Measurements from ENCODE around the gene MAPK8.
"Not testable (repeated sequence)": the region's sequence is repeated elsewhere in the genome, so short reads cannot be mapped to it uniquely, and the experiment has no call there.

Gene MAPK8

DNA sequence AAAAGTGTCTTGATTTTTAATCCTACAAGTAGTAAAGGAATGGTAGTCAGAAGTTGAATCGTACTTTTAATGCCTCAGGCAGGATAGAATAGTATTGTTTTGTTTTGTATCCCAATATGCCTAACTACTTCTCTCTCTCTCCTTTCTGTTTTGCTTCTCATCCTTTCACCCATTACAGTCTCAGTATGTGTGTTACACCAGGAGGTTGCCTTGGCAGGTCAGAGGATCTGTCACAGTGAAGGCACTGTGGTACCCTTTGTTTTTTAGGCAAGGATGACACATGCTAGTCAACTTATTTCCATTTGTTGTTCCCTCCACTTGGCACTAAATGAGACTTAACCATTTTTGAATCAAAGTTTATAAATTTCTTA is 94.4 kb downstream of the MAPK8 start:
- H3K4me3 Mint-ChIP-seq: no peak overlapping the region
- peaks cover 9% of the 10 kb centered on the region for H3K36me3 Mint-ChIP-seq
- DNase-seq (ENCODE audit: low spot score in 2 of 2): no peak
- H3K9me3 Mint-ChIP-seq: no peaks in the 10 kb centered on the region
- H3K4me1 Mint-ChIP-seq: peaks cover 26% of the 10 kb centered on the region
- ATAC-seq: peak; percentile 16
- no peak overlapping the region for H3K27ac Mint-ChIP-seq

DNA sequence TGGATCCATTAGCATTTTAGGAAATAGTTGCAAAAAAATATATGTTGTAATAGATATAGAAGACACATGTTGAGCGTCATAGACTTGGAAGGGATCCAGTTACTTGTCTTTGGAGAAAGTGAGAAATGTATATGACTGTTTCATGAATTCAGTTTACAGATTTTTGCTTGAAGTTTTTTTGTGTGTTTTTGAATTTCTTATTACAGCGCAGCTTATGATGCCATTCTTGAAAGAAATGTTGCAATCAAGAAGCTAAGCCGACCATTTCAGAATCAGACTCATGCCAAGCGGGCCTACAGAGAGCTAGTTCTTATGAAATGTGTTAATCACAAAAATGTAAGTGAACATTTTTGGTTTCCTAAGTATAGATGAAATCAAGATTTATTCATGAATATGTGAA is 98.2 kb downstream of the MAPK8 start:
- H3K4me3 Mint-ChIP-seq: no peak overlapping the region
- no peak for ATAC-seq
- no peak overlapping the region for H3K27ac Mint-ChIP-seq
- H3K36me3 Mint-ChIP-seq: peaks cover 11% of the 10 kb centered on the region
- no peaks in the 10 kb centered on the region for H3K9me3 Mint-ChIP-seq
- no peak for DNase-seq (ENCODE audit: low spot score in 2 of 2)
- H3K4me1 Mint-ChIP-seq: peaks cover 13% of the 10 kb centered on the region

DNA sequence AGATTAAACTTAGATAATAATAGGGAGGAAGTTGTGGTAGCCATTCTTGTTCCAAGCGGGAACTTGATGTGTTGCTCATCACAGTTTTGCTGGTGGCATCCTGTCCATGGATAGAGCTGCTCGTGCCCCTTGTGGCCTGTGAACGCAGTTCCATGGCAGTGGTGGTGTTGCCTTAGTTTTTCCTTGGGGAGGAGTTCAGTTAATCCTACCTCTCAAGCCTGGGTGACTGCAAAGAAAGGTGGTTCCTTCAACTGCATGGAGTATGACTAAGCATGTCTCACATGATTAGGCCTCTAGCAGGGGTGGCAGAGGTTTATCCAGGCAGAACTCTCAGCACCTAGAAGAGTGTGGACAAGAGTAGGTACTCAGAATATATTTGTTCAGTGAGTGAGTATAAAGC is 99.7 kb downstream of the MAPK8 start:
- no peak overlapping the region for H3K27ac Mint-ChIP-seq
- no peak overlapping the region for H3K4me3 Mint-ChIP-seq
- no peaks in the 10 kb centered on the region for H3K4me1 Mint-ChIP-seq
- no peak for DNase-seq (ENCODE audit: low spot score in 2 of 2)
- no peaks in the 10 kb centered on the region for H3K9me3 Mint-ChIP-seq
- ATAC-seq: peak; percentile 51
- peaks cover 11% of the 10 kb centered on the region for H3K36me3 Mint-ChIP-seq

DNA sequence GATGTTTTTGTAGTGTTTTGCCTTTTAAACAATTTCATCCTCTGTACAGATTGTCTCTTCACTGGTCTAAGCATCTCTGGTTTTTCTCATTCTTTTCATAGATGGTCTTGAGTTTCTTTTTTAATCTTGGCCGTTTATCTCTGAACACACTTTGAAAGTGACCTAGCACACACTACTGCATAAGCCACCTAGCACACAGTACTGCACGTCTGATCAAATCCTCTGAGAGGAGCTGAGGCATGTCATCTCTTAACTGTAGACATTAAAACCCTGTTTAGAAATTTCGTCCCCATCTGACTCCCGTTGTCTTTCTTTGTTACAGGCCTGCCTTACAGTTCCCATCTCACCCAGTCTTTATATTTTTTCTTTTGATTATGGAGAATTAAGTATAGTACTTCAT is 100.2 kb downstream of the MAPK8 start:
- H3K27ac Mint-ChIP-seq: no peak overlapping the region
- DNase-seq (ENCODE audit: low spot score in 2 of 2) (no peak), ATAC-seq (no peak)
- no peaks in the 10 kb centered on the region for H3K9me3 Mint-ChIP-seq
- no peak overlapping the region for H3K4me3 Mint-ChIP-seq
- peaks cover 11% of the 10 kb centered on the region for H3K36me3 Mint-ChIP-seq
- no peaks in the 10 kb centered on the region for H3K4me1 Mint-ChIP-seq

DNA sequence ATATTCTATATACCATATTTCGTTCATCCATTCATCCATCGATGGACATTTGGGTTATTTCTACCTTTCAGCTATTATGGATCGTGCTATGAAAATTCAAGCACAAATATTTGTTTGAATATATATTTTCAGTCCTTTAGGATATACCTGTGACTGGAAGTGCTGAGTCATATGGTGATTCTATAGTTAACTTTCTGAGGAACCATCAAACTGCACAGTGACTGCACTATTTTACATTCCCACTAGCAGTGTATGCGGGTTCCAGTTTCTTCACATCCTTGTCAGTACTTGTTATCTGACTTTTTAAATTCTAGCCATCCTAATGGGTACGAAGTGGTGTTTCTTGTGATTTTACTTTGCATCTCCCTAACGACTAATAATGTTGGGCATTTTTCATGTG is 104.0 kb downstream of the MAPK8 start:
- Mint-ChIP-seq H3K4me1 (no peaks in the 10 kb centered on the region), H3K36me3 (peaks cover 22% of the 10 kb centered on the region), H3K27ac (no peak overlapping the region), H3K9me3 (peaks cover 9% of the 10 kb centered on the region), H3K4me3 (no peak overlapping the region)
- ATAC-seq (no peak), DNase-seq (ENCODE audit: low spot score in 2 of 2) (no peak)

DNA sequence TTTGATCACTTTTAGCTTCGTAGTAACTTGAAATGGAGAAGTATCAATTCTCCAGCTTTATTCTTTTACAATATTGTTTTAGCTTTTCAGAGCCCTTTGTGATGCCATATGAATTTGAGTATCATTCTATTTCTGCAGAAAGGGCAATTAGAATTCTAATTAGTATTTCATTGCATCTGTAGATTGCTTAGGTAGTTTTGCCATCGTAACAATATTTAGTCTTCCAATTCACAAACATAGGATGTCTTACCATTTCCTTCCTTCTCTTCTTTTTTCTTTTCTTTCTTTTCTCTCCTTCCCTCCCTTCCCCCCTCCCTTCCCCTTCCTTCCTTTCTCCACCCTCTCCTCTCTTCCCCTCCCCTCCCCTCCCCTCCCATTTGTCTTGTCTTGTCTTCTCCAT is 105.0 kb downstream of the MAPK8 start:
- ATAC-seq (no peak), DNase-seq (ENCODE audit: low spot score in 2 of 2) (no peak)
- Mint-ChIP-seq H3K9me3 (peaks cover 9% of the 10 kb centered on the region), H3K36me3 (peaks cover 17% of the 10 kb centered on the region), H3K4me3 (no peak overlapping the region), H3K4me1 (no peaks in the 10 kb centered on the region), H3K27ac (no peak overlapping the region)

DNA sequence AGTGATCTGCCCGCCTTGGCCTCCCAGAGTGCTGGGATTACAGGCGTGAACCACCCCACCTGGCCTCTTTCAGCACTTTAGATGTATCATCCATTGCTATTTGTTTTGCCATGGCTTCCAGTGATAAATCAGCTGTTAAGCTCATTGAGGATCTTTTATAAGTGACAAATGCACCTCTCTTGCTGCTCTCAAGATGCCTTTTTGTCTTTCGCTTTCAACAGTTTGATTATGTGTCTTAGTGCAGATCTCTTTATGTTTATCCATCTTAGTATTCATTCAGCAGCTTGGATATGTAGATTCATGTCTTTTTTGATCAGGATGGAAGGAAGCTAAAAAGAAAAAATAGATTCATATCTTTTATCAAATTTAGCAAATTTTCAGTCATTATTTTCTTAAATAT is 105.6 kb downstream of the MAPK8 start:
- Mint-ChIP-seq H3K36me3 (peaks cover 17% of the 10 kb centered on the region), H3K9me3 (peaks cover 9% of the 10 kb centered on the region), H3K4me3 (no peak overlapping the region), H3K27ac (no peak overlapping the region), H3K4me1 (no peaks in the 10 kb centered on the region)
- DNase-seq (ENCODE audit: low spot score in 2 of 2) (no peak), ATAC-seq (no peak)

DNA sequence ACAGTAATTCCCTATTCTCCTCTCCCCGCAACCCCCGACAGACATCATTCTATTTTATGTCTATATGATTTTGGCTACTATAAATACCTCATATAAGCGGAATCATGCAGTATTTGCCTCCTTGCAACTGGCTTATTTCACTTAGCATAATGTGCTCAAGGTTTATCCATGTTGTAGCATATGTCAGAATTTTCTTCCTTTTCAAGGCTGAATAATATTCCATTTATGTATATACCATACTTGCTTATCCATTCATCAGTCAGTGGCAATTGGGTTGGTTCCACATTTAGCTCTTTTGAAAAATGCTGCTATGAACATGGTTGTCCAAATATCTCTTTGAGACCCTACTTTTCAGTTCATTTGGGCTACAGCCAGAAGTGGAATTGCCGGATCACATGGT is 106.5 kb downstream of the MAPK8 start:
- Mint-ChIP-seq H3K4me1 (no peaks in the 10 kb centered on the region), H3K9me3 (peaks cover 9% of the 10 kb centered on the region), H3K36me3 (peaks cover 17% of the 10 kb centered on the region), H3K4me3 (no peak overlapping the region), H3K27ac (no peak overlapping the region)
- DNase-seq (ENCODE audit: low spot score in 2 of 2): no peak
- no peak for ATAC-seq

DNA sequence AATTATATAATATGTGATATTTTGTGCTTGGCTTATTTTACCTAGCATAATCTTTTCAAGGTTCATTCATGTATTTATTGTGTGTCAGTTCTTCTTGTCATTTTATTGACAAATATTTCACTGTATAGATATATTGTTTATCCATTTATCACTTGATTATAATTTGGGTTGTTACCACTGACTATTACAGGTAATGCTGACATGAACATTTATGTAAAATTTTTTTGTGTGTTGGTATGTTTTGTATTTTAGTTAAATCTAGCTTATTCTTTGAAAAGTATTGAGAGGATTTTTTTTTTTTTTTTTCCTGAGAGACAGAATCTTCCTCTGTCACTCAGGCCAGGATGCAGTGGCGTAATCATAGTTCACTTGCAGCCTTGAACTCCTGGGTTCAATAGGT is 107.7 kb downstream of the MAPK8 start:
- Mint-ChIP-seq H3K36me3 (peaks cover 17% of the 10 kb centered on the region), H3K4me1 (no peaks in the 10 kb centered on the region), H3K4me3 (no peak overlapping the region), H3K27ac (no peak overlapping the region), H3K9me3 (peaks cover 9% of the 10 kb centered on the region)
- no peak for ATAC-seq
- DNase-seq (ENCODE audit: low spot score in 2 of 2): no peak

DNA sequence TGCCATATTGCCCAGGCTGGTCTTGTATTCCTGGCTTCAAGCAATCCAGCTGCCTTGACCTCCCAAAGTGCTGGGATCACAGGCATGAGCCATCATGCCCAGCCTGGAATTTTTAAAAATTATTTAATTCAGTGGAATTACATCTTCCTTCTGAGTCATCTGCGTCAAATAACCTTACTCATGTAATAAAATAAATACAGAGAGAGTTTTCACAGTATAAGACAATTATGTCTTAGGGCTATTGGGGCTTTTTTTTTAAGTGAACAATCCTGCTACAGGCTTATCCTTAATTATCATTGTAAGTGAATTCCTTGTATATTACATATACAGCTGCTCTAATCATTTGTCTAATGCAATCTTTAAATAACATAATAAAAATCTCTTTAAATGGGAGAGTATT is 108.3 kb downstream of the MAPK8 start:
- DNase-seq (ENCODE audit: low spot score in 2 of 2) (no peak), ATAC-seq (no peak)
- peaks cover 9% of the 10 kb centered on the region for H3K9me3 Mint-ChIP-seq
- no peaks in the 10 kb centered on the region for H3K4me1 Mint-ChIP-seq
- H3K27ac Mint-ChIP-seq: no peak overlapping the region
- H3K4me3 Mint-ChIP-seq: no peak overlapping the region
- peaks cover 17% of the 10 kb centered on the region for H3K36me3 Mint-ChIP-seq

DNA sequence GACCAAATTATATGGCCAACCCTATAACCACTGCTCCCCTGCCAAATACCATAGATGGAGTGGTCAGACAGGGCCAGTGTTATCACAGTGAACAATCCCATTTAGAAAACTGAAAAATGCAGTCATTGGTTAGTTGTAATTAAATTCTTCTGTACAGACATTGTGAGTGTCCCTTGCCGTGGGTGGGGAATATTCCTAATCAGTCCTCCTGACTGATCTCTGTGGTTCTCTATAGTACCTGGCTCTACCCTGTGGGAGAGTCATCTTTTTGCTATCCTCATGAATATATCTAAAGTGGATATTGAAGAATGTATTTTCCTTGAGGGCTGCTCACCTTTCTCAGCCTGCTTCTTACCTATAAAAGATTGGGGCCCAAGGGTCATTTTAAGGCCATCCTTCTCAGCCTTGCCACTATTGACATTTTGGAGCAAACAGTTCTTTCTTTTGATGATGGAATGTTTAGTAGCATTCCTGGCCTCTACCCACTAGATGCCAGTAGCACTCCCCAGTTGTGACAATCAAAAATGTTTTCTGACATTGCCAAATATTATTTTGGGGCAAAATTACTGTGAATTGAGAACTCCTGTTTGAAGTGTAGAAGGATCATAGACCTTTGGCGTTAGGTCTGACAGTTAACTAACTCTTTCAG is 110.2 kb downstream of the MAPK8 start:
- H3K4me1 Mint-ChIP-seq: no peaks in the 10 kb centered on the region
- H3K27ac Mint-ChIP-seq: no peak overlapping the region
- H3K36me3 Mint-ChIP-seq: peaks cover 32% of the 10 kb centered on the region
- no peak for DNase-seq (ENCODE audit: low spot score in 2 of 2)
- no peak overlapping the region for H3K4me3 Mint-ChIP-seq
- ATAC-seq: no peak
- H3K9me3 Mint-ChIP-seq: peaks cover 9% of the 10 kb centered on the region

DNA sequence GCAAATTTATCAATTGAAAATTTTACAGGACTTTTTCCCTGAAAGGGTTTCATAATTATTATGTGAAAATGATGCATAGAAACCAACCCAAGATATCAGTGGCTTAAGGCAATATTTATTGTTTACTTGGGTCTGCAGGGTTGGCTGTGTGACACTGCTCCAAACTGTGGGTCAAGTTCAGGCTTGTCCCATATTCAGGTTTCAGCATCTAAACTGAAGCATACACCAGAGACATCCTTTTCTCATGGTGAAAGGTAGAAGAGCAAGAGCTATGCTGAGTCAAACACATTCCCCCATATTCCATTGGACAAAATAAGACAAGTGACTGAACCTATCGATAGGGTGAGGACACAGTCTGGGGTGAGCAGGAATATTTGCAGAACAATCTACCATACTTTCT is 110.9 kb downstream of the MAPK8 start:
- Mint-ChIP-seq H3K4me1 (no peaks in the 10 kb centered on the region), H3K4me3 (no peak overlapping the region), H3K27ac (no peak overlapping the region), H3K36me3 (peaks cover 32% of the 10 kb centered on the region), H3K9me3 (peaks cover 6% of the 10 kb centered on the region)
- no peak for DNase-seq (ENCODE audit: low spot score in 2 of 2)
- ATAC-seq: no peak

DNA sequence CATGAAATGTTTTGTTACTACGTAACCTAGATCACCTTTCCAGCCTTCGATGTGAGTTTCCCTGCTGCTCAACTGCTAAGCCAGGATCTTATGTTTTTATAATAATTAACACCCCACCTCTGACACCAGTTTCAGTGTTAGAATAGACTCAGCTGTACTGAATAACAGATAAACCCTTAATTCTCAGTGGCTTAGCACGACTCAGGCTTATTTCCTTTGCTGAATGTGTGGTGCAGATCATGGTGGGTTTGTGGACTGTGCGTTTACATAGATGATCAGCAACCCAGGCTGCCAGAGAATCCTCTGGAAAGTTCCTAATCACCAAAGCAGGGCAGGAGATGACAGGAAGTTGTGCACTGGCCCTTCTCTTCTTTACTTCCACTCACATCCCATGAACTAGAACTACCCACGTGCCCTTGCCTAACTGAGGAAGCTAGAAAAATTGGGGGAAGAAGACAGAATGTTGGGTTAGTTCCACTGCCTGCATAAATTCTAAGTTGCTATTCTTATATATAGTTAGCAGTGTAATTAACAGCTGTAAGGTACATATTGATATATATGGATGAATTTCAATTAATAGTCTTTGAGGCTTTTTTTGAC is 111.8 kb downstream of the MAPK8 start:
- H3K4me3 Mint-ChIP-seq: no peak overlapping the region
- peaks cover 32% of the 10 kb centered on the region for H3K36me3 Mint-ChIP-seq
- no peaks in the 10 kb centered on the region for H3K9me3 Mint-ChIP-seq
- no peaks in the 10 kb centered on the region for H3K4me1 Mint-ChIP-seq
- DNase-seq (ENCODE audit: low spot score in 2 of 2) (no peak), ATAC-seq (peak; percentile 60)
- no peak overlapping the region for H3K27ac Mint-ChIP-seq

DNA sequence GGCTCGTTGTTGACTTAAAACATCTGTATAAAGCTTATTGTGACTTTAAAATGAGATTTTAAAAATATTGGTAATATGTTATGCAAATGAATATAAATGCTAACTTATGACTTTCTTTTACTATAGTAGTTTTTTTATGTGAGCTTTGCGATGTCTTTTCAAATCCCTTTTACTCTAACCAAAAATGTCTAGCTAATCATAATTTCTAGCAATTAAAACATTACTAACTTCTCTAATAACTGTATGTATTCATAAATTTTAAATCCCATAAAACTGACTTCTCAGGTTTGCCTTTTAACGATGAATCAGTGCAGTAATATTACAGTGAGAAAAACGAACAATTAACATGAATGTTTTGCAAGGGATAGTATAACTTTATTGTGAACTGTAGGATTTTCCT is 113.2 kb downstream of the MAPK8 start:
- Mint-ChIP-seq H3K36me3 (peaks cover 23% of the 10 kb centered on the region), H3K4me1 (no peaks in the 10 kb centered on the region), H3K27ac (no peak overlapping the region), H3K9me3 (no peaks in the 10 kb centered on the region), H3K4me3 (no peak overlapping the region)
- DNase-seq (ENCODE audit: low spot score in 2 of 2) (no peak), ATAC-seq (no peak)

DNA sequence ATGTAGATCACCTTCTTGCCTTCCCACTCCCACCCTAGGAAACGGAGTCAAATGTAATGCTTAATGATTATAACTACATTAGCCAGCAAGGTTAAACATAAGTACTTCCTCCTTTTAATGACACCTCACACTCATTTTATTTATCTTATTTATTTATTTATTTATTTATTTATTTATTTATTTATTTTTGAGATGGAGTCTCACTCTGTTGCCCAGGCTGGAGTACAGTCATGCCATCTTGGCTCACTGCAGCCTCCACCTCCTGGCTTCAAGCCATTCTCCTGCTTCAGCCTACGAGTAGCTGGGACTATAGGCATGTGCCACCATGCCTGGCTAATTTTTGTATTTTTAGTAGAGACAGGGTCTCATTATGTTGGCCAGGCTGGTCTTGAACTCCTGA is 115.4 kb downstream of the MAPK8 start:
- not testable (repeated sequence) for H3K27ac Mint-ChIP-seq; DNase-seq (ENCODE audit: low spot score in 2 of 2); H3K4me1 Mint-ChIP-seq; H3K4me3 Mint-ChIP-seq; H3K9me3 Mint-ChIP-seq; ATAC-seq
- peaks cover 34% of the 10 kb centered on the region for H3K36me3 Mint-ChIP-seq

DNA sequence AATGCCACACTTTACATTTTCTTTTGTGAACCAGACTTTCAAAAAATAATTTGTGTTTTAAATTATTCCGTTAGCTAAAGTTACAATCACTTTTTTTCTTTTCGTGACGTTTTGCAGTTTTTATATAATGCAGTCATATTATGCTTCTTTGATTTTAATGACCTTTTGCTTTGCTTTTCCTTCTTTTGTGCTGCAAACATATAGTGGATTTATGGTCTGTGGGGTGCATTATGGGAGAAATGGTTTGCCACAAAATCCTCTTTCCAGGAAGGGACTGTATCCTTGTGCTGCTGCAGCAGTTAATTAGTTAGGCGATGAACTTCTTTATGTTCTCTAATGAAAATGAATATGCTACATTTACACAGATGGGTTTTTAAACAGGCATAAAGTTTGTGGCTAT is 117.4 kb downstream of the MAPK8 start:
- H3K27ac Mint-ChIP-seq: no peak overlapping the region

DNA sequence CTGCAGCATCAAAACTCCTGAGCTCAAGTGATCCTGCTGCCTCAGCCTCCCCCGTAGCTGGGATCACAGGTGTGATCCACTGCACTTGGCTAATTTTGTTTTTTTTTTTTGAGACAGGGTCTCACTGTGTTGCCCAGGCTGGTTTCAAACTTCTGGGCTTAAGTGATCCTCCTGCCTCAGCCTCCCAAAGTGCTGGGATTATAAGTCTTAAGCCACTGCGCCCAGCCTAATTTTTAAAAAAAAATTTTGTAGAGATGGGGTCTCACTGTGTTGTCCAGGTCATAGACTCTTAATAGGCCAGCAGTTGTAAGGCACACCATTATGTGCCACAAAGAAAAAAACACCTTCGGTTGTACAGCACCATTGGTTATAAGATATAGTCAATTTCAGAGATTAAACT is 122.4 kb downstream of the MAPK8 start:
- Mint-ChIP-seq H3K9me3 (no peaks in the 10 kb centered on the region), H3K27ac (no peak overlapping the region), H3K4me1 (no peaks in the 10 kb centered on the region), H3K36me3 (peaks cover 57% of the 10 kb centered on the region), H3K4me3 (no peak overlapping the region)
- no peak for DNase-seq (ENCODE audit: low spot score in 2 of 2)
- no peak for ATAC-seq

More for the DNA sequence above, 117.4 kb downstream of the MAPK8 start:
- Mint-ChIP-seq H3K4me1 (no peaks in the 10 kb centered on the region), H3K4me3 (no peak overlapping the region), H3K9me3 (no peaks in the 10 kb centered on the region), H3K36me3 (peaks cover 54% of the 10 kb centered on the region)
- ATAC-seq (no peak), DNase-seq (ENCODE audit: low spot score in 2 of 2) (no peak)

Data from stimulated activated effector memory CD8-positive, alpha-beta T cell treated with anti-CD3 and anti-CD28 coated beads, Interleukin-12 subunit alpha, Interleukin-12 subunit beta, amount 100 ng/mL, for 72 hours (primary cell).